OCI-LY1 (cell line): ENCODE data around the gene CENPW.

Experiments
- CTCF ChIP-seq: fragments of 200-600 bp; sonication (generic), shearing (Covaris generic); IDR thresholded peaks from 2 replicates; pipeline ENCODE4 v1.5.1; 2017; ENCODE audit warnings: mild to moderate bottlenecking, antibody characterized with exemption, low read length, moderate library complexity, mixed read lengths
- EZH2 ChIP-seq: fragments of 200-600 bp; sonication (generic), shearing (Covaris generic); IDR thresholded peaks from 2 replicates; pipeline ENCODE4 v1.8.0; 2017; ENCODE audit warnings: borderline replicate concordance, mixed run types, mild to moderate bottlenecking, antibody characterized with exemption, low read length, moderate library complexity, mixed read lengths

GRCh38 chr6:126341126-126341525 is 1.2 kb downstream of the CENPW start:
- TF ChIP-seq CTCF (no peak), EZH2 (no peak)
